Psoas muscle (tissue), 8 donors: ENCODE measurements around the gene OMD. TPM values are rescaled to one million over a fixed set of nuclear protein-coding genes. Genes with fewer than 3 reads are reported as not detected.
A peak's percentile ranks its signal among the peaks of the same experiment; 100 is the strongest.

Experiments used
- ATAC-seq, 4 donors: fragments of 200-7000 bp; cut with Tn5 transposase; one replicate each; pipeline ENCODE4 v1.9.1; 2020; ENCODE audit warnings: moderate library complexity in 3 of 4, mild to moderate bottlenecking in 2 of 4
- DNase-seq, 2 donors: peaks; one replicate each; pipeline ENCODE4 v3.0.0-alpha.2; 2020
- H3K27ac ChIP-seq: fragments of 200-600 bp; one replicate; pipeline ENCODE4 v1.8.0; 2022
- H3K27me3 ChIP-seq, 3 donors: fragments of 200-600 bp in 1 of 3; one replicate each; pipeline versions ENCODE4 v1.6.1 to v1.8.0; 2013 to 2022; ENCODE audit warnings: low read length in 2 of 3, mild to moderate bottlenecking in 2 of 3, moderate library complexity in 1 of 3; ENCODE audit not compliant: insufficient read depth in 3 of 3
- H3K36me3 ChIP-seq, 2 donors: fragments of 200-600 bp in 1 of 2; one replicate each; pipeline versions ENCODE4 v1.6.1 to v1.8.0; 2013 to 2022; ENCODE audit warnings: low read depth in 1 of 2, mild to moderate bottlenecking in 1 of 2, moderate library complexity in 1 of 2; ENCODE audit not compliant: insufficient read depth in 1 of 2
- H3K4me1 ChIP-seq: fragments of 200-600 bp; one replicate; pipeline ENCODE4 v1.8.0; 2022
- H3K4me3 ChIP-seq: fragments of 200-600 bp; one replicate; pipeline ENCODE4 v1.8.0; 2022; ENCODE audit warnings: mild to moderate bottlenecking
- H3K9me3 ChIP-seq: fragments of 200-600 bp; one replicate; pipeline ENCODE4 v1.8.0; 2022
- CTCF ChIP-seq: fragments of 200-600 bp; IDR thresholded peaks from one replicate; pipeline ENCODE4 v1.8.0; 2022; ENCODE audit warnings: antibody characterized with exemption
- WGBS, 3 donors: extraction: QIAGEN DNeasy Blood & Tissue Kit; methylation state at CpG; one replicate each; pipeline versions ENCODE4 v1.1.6 to v1.1.7; 2013; 5-methylcytosine and 5-hydroxymethylcytosine counted together
- intact Hi-C, 2 donors: fragments of 100-400 bp; cut with DNase I; formaldehyde crosslinking; loops; one replicate each; pipeline versions ENCODE4 v1.11.0 to v1.14.2; 2022
- polyA plus RNA-seq, 3 donors: library from polyadenylated mRNA; stranded (reverse); fragments of 200-250 nt; gene quantifications; one replicate each; pipeline ENCODE4 v1.2.3, GENCODE V29; 2013
- total RNA-seq, 4 donors: library from RNA; stranded (reverse); fragmentation: NEBNext Ultra II Directional in 2 of 4; extraction: Animal tissue kit (Norgen Biotek cat#: 25700) in 2 of 4; gene quantifications; one replicate each; pipeline versions ENCODE4 v1.2.1 to v1.2.4, GENCODE V29; 2021 to 2023
- donor health status: healthy with polysubstance abuse.
- donor health status: DM: no; HTN: no; CAD: no; lungs with moderate emphysema.
- donor health status: Bipolar disorder and iron deficiency.
- donor health status: healthy.
- donor health status: DM: yes; HTN: yes; CAD: no.
- donor health status: DM: no; HTN: no; CAD: no.
- donor health status: DM: no; HTN: no; CAD: no.
- donor health status: DM: yes; HTN: yes; CAD: no.

The OMD gene
- total and polyA plus RNA-seq, 7 donors, result 0.12 to 1.7 (median 0.68) TPM

- Histone ChIP-seq H3K4me3 (peak within 1 kb of the TSS; percentile 41), H3K27ac (no peak within 1 kb of the TSS), H3K9me3 (no peaks in the 10 kb centered on the region), H3K4me1 (no peaks in the 10 kb centered on the region), H3K27me3 (no peaks in the 10 kb centered on the region), H3K36me3 (no peaks in the 10 kb centered on the region)
- 68 to 72% (median 69%) methylated on average over 5 of the region's 5 CpGs for WGBS, 3 donors
- TF ChIP-seq CTCF, result no peak
- intact Hi-C loops, result no loop called here
- ATAC-seq (no peak), DNase-seq (no peak)
These were observed 20.0 kb downstream of the OMD start, which contains the start of gene OGN for GRCh38 chr9:92404042-92404836. Gene OGN, minus strand, starts transcription at chr9:92404578. Its CDS starts 1,171 bp downstream, at chr9:92403407.

GRCh38 chr9:92402826-92403745, 21.2 kb downstream of the OMD start:
- no peaks in the 10 kb centered on the region for H3K36me3 ChIP-seq
- H3K9me3 ChIP-seq, result no peaks in the 10 kb centered on the region
- DNase-seq (no peak), ATAC-seq (no peak)
- H3K27ac ChIP-seq, result no peak overlapping the region
- intact Hi-C loops, result no loop called here
- no peaks in the 10 kb centered on the region for H3K27me3 ChIP-seq
- H3K4me3 ChIP-seq, result peak overlapping the region; percentile 41
- no peaks in the 10 kb centered on the region for H3K4me1 ChIP-seq
- no peak for TF ChIP-seq CTCF
- 59 to 63% (median 60%) methylated on average over 5 of the region's 5 CpGs for WGBS, 3 donors

- H3K27ac ChIP-seq, result no peak overlapping the region
- no peaks in the 10 kb centered on the region for H3K27me3 ChIP-seq
- no peaks in the 10 kb centered on the region for H3K36me3 ChIP-seq
- TF ChIP-seq CTCF, result no peak
- 74 to 82% (median 80%) methylated on average over 1 of the region's 1 CpG for WGBS, 3 donors
- intact Hi-C loops, result no loop called here
- peaks cover 6% of the 10 kb centered on the region for H3K9me3 ChIP-seq
- DNase-seq, result no peak
- ATAC-seq, result no peak
- no peaks in the 10 kb centered on the region for H3K4me1 ChIP-seq
- peak overlapping the region; percentile 41 for H3K4me3 ChIP-seq
These were observed 21.9 kb downstream of the OMD start for GRCh38 chr9:92402360-92402759.

DNA sequence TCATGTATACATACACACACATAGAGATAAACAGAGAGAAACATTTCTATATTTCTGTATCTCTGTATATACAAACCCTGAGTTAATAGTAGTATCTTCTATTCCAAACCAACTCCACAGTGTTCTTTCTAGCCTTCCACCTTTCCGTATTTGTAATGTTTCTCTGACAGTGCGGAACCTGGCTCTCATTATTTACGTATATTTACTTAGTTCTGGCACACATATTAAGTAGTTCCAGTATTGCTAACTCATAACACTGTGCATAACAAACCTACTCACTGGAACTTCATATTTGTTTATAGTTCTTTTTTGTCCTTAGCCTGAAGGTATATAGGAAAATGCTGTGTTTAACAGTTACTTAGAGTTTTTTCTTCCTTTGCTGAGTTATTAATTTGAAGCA, 26.4 kb downstream of the OMD start:
- 77 to 97% (median 97%) methylated on average over 3 of the region's 3 CpGs for WGBS, 3 donors
- ATAC-seq, result no peak
- intact Hi-C loops, result no loop called here

More for the DNA sequence above, 26.4 kb downstream of the OMD start:
- peaks cover 6% of the 10 kb centered on the region for H3K9me3 ChIP-seq
- TF ChIP-seq CTCF, result no peak
- no peak overlapping the region for H3K4me3 ChIP-seq
- no peaks in the 10 kb centered on the region for H3K36me3 ChIP-seq
- no peaks in the 10 kb centered on the region for H3K27me3 ChIP-seq
- H3K27ac ChIP-seq, result no peak overlapping the region
- no peak for DNase-seq
- peaks cover 8% of the 10 kb centered on the region for H3K4me1 ChIP-seq
